CD4-positive, CD25-positive, alpha-beta regulatory T cell (primary cell): Measurements from ENCODE around the gene RBBP8. TPM values are rescaled to one million over a fixed set of nuclear protein-coding genes. Genes with fewer than 3 reads are reported as not detected.
A peak's percentile ranks its signal among the peaks of the same experiment; 100 is the strongest.

Experiments
- ATAC-seq, 2 donors: fragments of 150-1000 bp; cut with Tn5 transposase; one replicate each; pipeline ENCODE4 v1.10.0; 2021; ENCODE audit warnings: low read depth in 2 of 2, moderate number of reproducible peaks in 2 of 2, moderate library complexity in 1 of 2
- DNase-seq, 3 donors: peaks; one replicate each; pipeline versions ENCODE4 v3.0.0 to v3.0.0-alpha.2; 2012 to 2022; ENCODE audit warnings: mixed read lengths in 1 of 3
- H3K27ac ChIP-seq: one replicate; pipeline ENCODE4 v1.7.0; 2013; ENCODE audit warnings: mild to moderate bottlenecking, low read length; ENCODE audit not compliant: insufficient read depth, poor library complexity, severe bottlenecking
- H3K27me3 ChIP-seq: one replicate; pipeline ENCODE4 v1.7.0; 2013; ENCODE audit warnings: low read length; ENCODE audit not compliant: control insufficient read depth, insufficient read depth
- H3K36me3 ChIP-seq: one replicate; pipeline ENCODE4 v1.7.0; 2013; ENCODE audit warnings: mild to moderate bottlenecking, low read length, moderate library complexity; ENCODE audit not compliant: control insufficient read depth, insufficient read depth
- H3K4me1 ChIP-seq: 2 replicates; pipeline ENCODE4 v1.7.0; 2013; ENCODE audit warnings: mild to moderate bottlenecking, low read length; ENCODE audit not compliant: insufficient read depth, control insufficient read depth, poor library complexity, severe bottlenecking
- H3K4me3 ChIP-seq: one replicate; pipeline ENCODE4 v1.7.0; 2013; ENCODE audit warnings: low read depth, mild to moderate bottlenecking, low read length, moderate library complexity
- H3K9me3 ChIP-seq, 2 experiments: 1 replicate in 1 of 2; 2 replicates in 1 of 2; pipeline ENCODE4 v1.7.0; 2013; ENCODE audit warnings: low read length in 2 of 2, mild to moderate bottlenecking in 1 of 2, moderate library complexity in 1 of 2; ENCODE audit not compliant: control insufficient read depth in 2 of 2
- H3K27ac Mint-ChIP-seq, 3 donors: one replicate each; pipeline ENCODE4 v1.8.0; 2020 to 2022; ENCODE audit warnings: mild to moderate bottlenecking in 3 of 3, mixed read lengths in 3 of 3, moderate library complexity in 2 of 3
- H3K27me3 Mint-ChIP-seq: one replicate; pipeline ENCODE4 v1.8.0; 2022; ENCODE audit warnings: mild to moderate bottlenecking, mixed read lengths
- H3K36me3 Mint-ChIP-seq: one replicate; pipeline ENCODE4 v1.8.0; 2020; ENCODE audit warnings: mixed read lengths
- H3K4me1 Mint-ChIP-seq, 4 donors: one replicate each; pipeline ENCODE4 v1.8.0; 2020 to 2022; ENCODE audit warnings: mixed read lengths in 4 of 4, mild to moderate bottlenecking in 1 of 4
- H3K4me3 Mint-ChIP-seq, 4 donors: one replicate each; pipeline ENCODE4 v1.8.0; 2020 to 2022; ENCODE audit warnings: mild to moderate bottlenecking in 4 of 4, mixed read lengths in 4 of 4, moderate library complexity in 3 of 4
- H3K9me3 Mint-ChIP-seq, 7 donors: one replicate each; pipeline ENCODE4 v1.8.0; 2020 to 2022; ENCODE audit warnings: mixed read lengths in 7 of 7, mild to moderate bottlenecking in 3 of 7, moderate library complexity in 2 of 7
- polyA plus RNA-seq, 4 donors: library from polyadenylated mRNA; unstranded; fragments of 300-500 nt; fragmentation: Illumina TruSeq; gene quantifications; one replicate each; pipeline ENCODE4 v1.2.3, GENCODE V29; 2021
- total RNA-seq: library from RNA; stranded (reverse); gene quantifications from one replicate; pipeline ENCODE4 v1.2.3, GENCODE V29; 2022

Gene RBBP8
- total and polyA plus RNA-seq, 5 donors from 2014 or later = 3.1 to 8.6 (median 5.9) TPM

GRCh38 chr18:22999212-22999611 is 66.1 kb downstream of the RBBP8 start:
- H3K4me3 Mint-ChIP-seq = no peak overlapping the region
- DNase-seq (no peak), ATAC-seq (no peak)
- Histone ChIP-seq H3K27me3 (no peaks in the 10 kb centered on the region), H3K36me3 (no peaks in the 10 kb centered on the region), H3K27ac (no peak overlapping the region), H3K9me3 (no peaks in the 10 kb centered on the region), H3K4me1 (no peaks in the 10 kb centered on the region), H3K4me3 (no peak overlapping the region)
- H3K4me1 Mint-ChIP-seq = peaks cover 5 to 14% (median 7%) of the 10 kb centered on the region in 4 donors
- H3K27ac Mint-ChIP-seq = peak overlapping the region in 1 of 3 donors; percentile 13
- H3K36me3 Mint-ChIP-seq = peaks cover 8% of the 10 kb centered on the region
- no peaks in the 10 kb centered on the region for H3K27me3 Mint-ChIP-seq
- no peaks in the 10 kb centered on the region for H3K9me3 Mint-ChIP-seq

GRCh38 chr18:22999647-23000046 is 66.5 kb downstream of the RBBP8 start:
- no peak for ATAC-seq
- Mint-ChIP-seq H3K27me3 (no peaks in the 10 kb centered on the region), H3K36me3 (peaks cover 11% of the 10 kb centered on the region)

DNA sequence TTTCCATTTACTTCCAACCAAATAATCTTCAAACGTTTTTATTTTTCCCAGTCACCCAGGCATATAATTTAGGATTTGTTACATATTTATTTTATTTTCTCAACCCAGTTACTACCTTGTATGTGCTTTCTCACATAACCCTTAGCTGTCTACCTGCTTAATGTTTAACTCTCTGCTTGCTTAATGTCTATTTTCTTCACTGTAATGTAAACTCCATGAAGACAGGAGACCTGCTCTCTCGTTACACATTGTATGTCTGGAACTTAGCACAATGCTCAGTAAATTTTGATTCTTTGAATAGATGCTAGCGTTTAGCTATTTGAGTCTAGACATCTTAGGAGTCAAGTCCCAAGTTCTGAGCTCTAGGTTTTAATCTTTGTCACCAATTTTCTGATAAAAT is 70.2 kb downstream of the RBBP8 start:
- no peaks in the 10 kb centered on the region for H3K36me3 ChIP-seq
- H3K4me3 Mint-ChIP-seq = no peak overlapping the region

More at GRCh38 chr18:22999647-23000046, 66.5 kb downstream of the RBBP8 start:
- H3K9me3 Mint-ChIP-seq = no peaks in the 10 kb centered on the region
- no peak overlapping the region for H3K27ac Mint-ChIP-seq
- Histone ChIP-seq H3K4me1 (no peaks in the 10 kb centered on the region), H3K36me3 (no peaks in the 10 kb centered on the region), H3K9me3 (no peaks in the 10 kb centered on the region), H3K27me3 (no peaks in the 10 kb centered on the region), H3K27ac (no peak overlapping the region), H3K4me3 (no peak overlapping the region)
- H3K4me1 Mint-ChIP-seq = peaks cover 5 to 14% (median 7%) of the 10 kb centered on the region in 4 donors
- H3K4me3 Mint-ChIP-seq = no peak overlapping the region
- no peak for DNase-seq

GRCh38 chr18:23012249-23012648 is 79.1 kb downstream of the RBBP8 start:
- Mint-ChIP-seq H3K27ac (no peak overlapping the region), H3K36me3 (peaks cover 3% of the 10 kb centered on the region), H3K9me3 (no peaks in the 10 kb centered on the region), H3K4me1 (peaks cover 6 to 11% (median 8%) of the 10 kb centered on the region in 4 donors), H3K4me3 (no peak overlapping the region), H3K27me3 (no peaks in the 10 kb centered on the region)
- DNase-seq = peak in 1 of 3 donors; percentile 23
- Histone ChIP-seq H3K4me3 (no peak overlapping the region), H3K4me1 (no peaks in the 10 kb centered on the region), H3K9me3 (no peaks in the 10 kb centered on the region), H3K36me3 (no peaks in the 10 kb centered on the region), H3K27ac (no peak overlapping the region), H3K27me3 (no peaks in the 10 kb centered on the region)
- no peak for ATAC-seq

More for the DNA sequence above, 70.2 kb downstream of the RBBP8 start:
- ATAC-seq = no peak
- no peaks in the 10 kb centered on the region for H3K9me3 Mint-ChIP-seq
- H3K4me1 ChIP-seq = no peaks in the 10 kb centered on the region
- DNase-seq = no peak
- H3K27me3 Mint-ChIP-seq = no peaks in the 10 kb centered on the region
- no peaks in the 10 kb centered on the region for H3K9me3 ChIP-seq
- H3K36me3 Mint-ChIP-seq = peaks cover 11% of the 10 kb centered on the region
- H3K27ac ChIP-seq = no peak overlapping the region
- H3K27ac Mint-ChIP-seq = peak overlapping the region in 1 of 3 donors; percentile 31
- peaks cover 0 to 7% (median under 1%) of the 10 kb centered on the region in 4 donors for H3K4me1 Mint-ChIP-seq
- no peak overlapping the region for H3K4me3 ChIP-seq
- no peaks in the 10 kb centered on the region for H3K27me3 ChIP-seq

- no peaks in the 10 kb centered on the region for H3K9me3 ChIP-seq
- no peaks in the 10 kb centered on the region for H3K27me3 ChIP-seq
- H3K4me3 Mint-ChIP-seq = peak overlapping the region; percentile 49 to 77 (median 72)
- peak overlapping the region; percentile 71 for H3K4me3 ChIP-seq
- H3K36me3 ChIP-seq = no peaks in the 10 kb centered on the region
- H3K9me3 Mint-ChIP-seq = no peaks in the 10 kb centered on the region
- no peaks in the 10 kb centered on the region for H3K36me3 Mint-ChIP-seq
- H3K27ac Mint-ChIP-seq = peak overlapping the region; percentile 33 to 95 (median 38)
- H3K4me1 Mint-ChIP-seq = peaks cover 10 to 26% (median 14%) of the 10 kb centered on the region in 4 donors
- H3K27me3 Mint-ChIP-seq = no peaks in the 10 kb centered on the region
- H3K4me1 ChIP-seq = peaks cover 12% of the 10 kb centered on the region
- DNase-seq (peak in 1 of 3 donors; percentile 46), ATAC-seq (no peak)
- peak overlapping the region; percentile 61 for H3K27ac ChIP-seq
Observed at GRCh38 chr18:23020555-23021294, 87.6 kb downstream of the RBBP8 start.

DNA sequence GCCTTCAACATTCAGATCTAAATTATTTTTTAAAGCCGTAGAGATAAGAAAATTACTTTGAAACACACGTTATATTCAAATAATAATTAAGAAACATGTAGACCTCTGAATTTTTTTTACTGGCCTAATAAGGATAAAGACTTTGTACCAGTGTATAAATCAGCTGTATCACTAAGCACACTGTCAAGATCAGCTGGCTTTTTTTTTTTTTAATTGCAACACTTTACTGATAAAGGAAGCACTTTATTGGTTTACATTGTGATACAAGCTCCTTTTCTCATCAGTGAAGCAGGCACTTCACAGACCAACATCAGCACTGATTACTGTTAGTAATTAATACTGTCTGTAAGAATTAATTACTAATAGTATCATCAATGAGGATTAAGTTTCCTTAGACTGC is 88.5 kb downstream of the RBBP8 start:
- Mint-ChIP-seq H3K4me1 (peaks cover 10 to 26% (median 16%) of the 10 kb centered on the region in 4 donors), H3K27me3 (no peaks in the 10 kb centered on the region), H3K27ac (peak overlapping the region in 2 of 3 donors; percentile 33 to 38)

GRCh38 chr18:23032030-23032582 is 99.0 kb downstream of the RBBP8 start:
- Histone ChIP-seq H3K4me3 (no peak overlapping the region), H3K27me3 (no peaks in the 10 kb centered on the region), H3K9me3 (no peaks in the 10 kb centered on the region), H3K36me3 (no peaks in the 10 kb centered on the region), H3K4me1 (no peaks in the 10 kb centered on the region), H3K27ac (no peak overlapping the region)
- Mint-ChIP-seq H3K9me3 (no peaks in the 10 kb centered on the region), H3K27ac (peak overlapping the region in 1 of 3 donors; percentile 67), H3K36me3 (no peaks in the 10 kb centered on the region), H3K4me3 (no peak overlapping the region), H3K4me1 (peaks cover 0 to 11% (median 7%) of the 10 kb centered on the region in 4 donors), H3K27me3 (no peaks in the 10 kb centered on the region)
- DNase-seq (no peak), ATAC-seq (no peak)

More for the DNA sequence above, 88.5 kb downstream of the RBBP8 start:
- Histone ChIP-seq H3K4me1 (peaks cover 12% of the 10 kb centered on the region), H3K27me3 (no peaks in the 10 kb centered on the region), H3K36me3 (no peaks in the 10 kb centered on the region), H3K4me3 (no peak overlapping the region), H3K27ac (no peak overlapping the region), H3K9me3 (no peaks in the 10 kb centered on the region)
- no peak for DNase-seq
- H3K4me3 Mint-ChIP-seq = peak overlapping the region; percentile 27 to 77 (median 72)
- H3K9me3 Mint-ChIP-seq = no peaks in the 10 kb centered on the region
- H3K36me3 Mint-ChIP-seq = no peaks in the 10 kb centered on the region
- no peak for ATAC-seq
